ENCODE results near the gene SIVA1.

SIVA1 gene

GRCh38 chr14:104799244-104800014, 46.5 kb downstream of the SIVA1 start:
- no peak for TF ChIP-seq ZFX (IDR thresholded peaks at IDR 0.05; ENCODE audit: borderline replicate concordance)
- no peak for TF ChIP-seq CTCF (IDR thresholded peaks at IDR 0.05)
- peak overlapping the region; percentile 98 for H3K27ac ChIP-seq

- no peak for TF ChIP-seq ZFX (IDR thresholded peaks at IDR 0.05; ENCODE audit: borderline replicate concordance)
- peak; percentile 48 for TF ChIP-seq CTCF (IDR thresholded peaks at IDR 0.05)
- H3K27ac ChIP-seq, result peak overlapping the region; percentile 98
Observed at GRCh38 chr14:104800015-104800770, 47.2 kb downstream of the SIVA1 start.

GRCh38 chr14:104800771-104801519, 48.0 kb downstream of the SIVA1 start, which contains the start of gene ZBTB42:
Gene ZBTB42 (plus strand): TSS chr14:104801101. CDS start chr14:104801198, 97 bp downstream.
- peak within 1 kb of the TSS; percentile 98 for H3K27ac ChIP-seq
- TF ChIP-seq ZFX (IDR thresholded peaks at IDR 0.05; ENCODE audit: borderline replicate concordance), result no peak

GRCh38 chr14:104801520-104802393, 48.8 kb downstream of the SIVA1 start:
- no peak for TF ChIP-seq ZFX (IDR thresholded peaks at IDR 0.05; ENCODE audit: borderline replicate concordance)
- TF ChIP-seq CTCF (IDR thresholded peaks at IDR 0.05), result no peak
- peak overlapping the region; percentile 98 for H3K27ac ChIP-seq

- TF ChIP-seq CTCF (IDR thresholded peaks at IDR 0.05) (no peak), ZFX (IDR thresholded peaks at IDR 0.05; ENCODE audit: borderline replicate concordance) (no peak)
- H3K27ac ChIP-seq, result peak overlapping the region; percentile 98
Observed at GRCh38 chr14:104802394-104803184, 49.6 kb downstream of the SIVA1 start.

GRCh38 chr14:104803280-104803911, 50.4 kb downstream of the SIVA1 start:
- peak overlapping the region; percentile 98 for H3K27ac ChIP-seq
- TF ChIP-seq CTCF (IDR thresholded peaks at IDR 0.05) (no peak), ZFX (IDR thresholded peaks at IDR 0.05; ENCODE audit: borderline replicate concordance) (no peak)

Data from 22Rv1 (cell line).